ENCODE data around the gene EP400. TPM values are rescaled to one million over a fixed set of nuclear protein-coding genes. Genes with fewer than 3 reads are reported as not detected.

Gene EP400
- total RNA-seq, 2 experiments from 2014 or later: 45.6 to 46.1 TPM

- Mint-ChIP-seq H3K9me3 (no peaks in the 10 kb centered on the region), H3K36me3 (ENCODE audit: low read depth) (no peaks in the 10 kb centered on the region), H3K27ac (no peak overlapping the region), H3K27me3 (no peaks in the 10 kb centered on the region), H3K4me3 (no peak overlapping the region), H3K4me1 (ENCODE audit: low read depth) (peaks cover 2% of the 10 kb centered on the region)
- DNase-seq (no peak), ATAC-seq (no peak)
- POLR2A ChIA-PET: no interaction called here
- intact Hi-C loops (cut with micrococcal nuclease): no loop called here
- TF ChIP-seq CTCF (IDR thresholded peaks at IDR 0.05): no peak
- CTCF ChIA-PET: no interaction called here
Observed at GRCh38 chr12:131920157-131920508, 29.6 kb upstream of the EP400 start.

- peaks cover 2% of the 10 kb centered on the region for H3K4me1 Mint-ChIP-seq (ENCODE audit: low read depth)
- POLR2A ChIA-PET: no interaction called here
- intact Hi-C loops (cut with micrococcal nuclease): no loop called here
- no peak for TF ChIP-seq CTCF (IDR thresholded peaks at IDR 0.05)
- no peaks in the 10 kb centered on the region for H3K9me3 Mint-ChIP-seq
- H3K36me3 Mint-ChIP-seq (ENCODE audit: low read depth): no peaks in the 10 kb centered on the region
- CTCF ChIA-PET: no interaction called here
- no peak for ATAC-seq
- DNase-seq: no peak
- H3K4me3 Mint-ChIP-seq: no peak overlapping the region
- no peaks in the 10 kb centered on the region for H3K27me3 Mint-ChIP-seq
- H3K27ac Mint-ChIP-seq: no peak overlapping the region
Observed at GRCh38 chr12:131920902-131921840, 28.6 kb upstream of the EP400 start.

GRCh38 chr12:131921866-131922769 is 27.6 kb upstream of the EP400 start:
- ATAC-seq (no peak), DNase-seq (no peak)
- intact Hi-C loops (cut with micrococcal nuclease): no loop called here
- Mint-ChIP-seq H3K4me1 (ENCODE audit: low read depth) (peaks cover 2% of the 10 kb centered on the region), H3K27ac (no peak overlapping the region), H3K9me3 (no peaks in the 10 kb centered on the region), H3K4me3 (no peak overlapping the region), H3K36me3 (ENCODE audit: low read depth) (no peaks in the 10 kb centered on the region), H3K27me3 (no peaks in the 10 kb centered on the region)
- no peak for TF ChIP-seq CTCF (IDR thresholded peaks at IDR 0.05)
- ChIA-PET CTCF (no interaction called here), POLR2A (no interaction called here)

GRCh38 chr12:131922772-131923171 is 27.0 kb upstream of the EP400 start:
- POLR2A ChIA-PET: no interaction called here

More at GRCh38 chr12:131922772-131923171, 27.0 kb upstream of the EP400 start:
- no peak for TF ChIP-seq CTCF (IDR thresholded peaks at IDR 0.05)
- no peak overlapping the region for H3K4me3 Mint-ChIP-seq
- H3K36me3 Mint-ChIP-seq (ENCODE audit: low read depth): no peaks in the 10 kb centered on the region
- intact Hi-C loops (cut with micrococcal nuclease): no loop called here
- no peaks in the 10 kb centered on the region for H3K9me3 Mint-ChIP-seq
- ATAC-seq (no peak), DNase-seq (no peak)
- CTCF ChIA-PET: no interaction called here
- H3K27me3 Mint-ChIP-seq: no peaks in the 10 kb centered on the region
- H3K4me1 Mint-ChIP-seq (ENCODE audit: low read depth): peaks cover 2% of the 10 kb centered on the region
- H3K27ac Mint-ChIP-seq: no peak overlapping the region
